Measurements from ENCODE around the gene LCLAT1.

Gene LCLAT1

GRCh38 chr2:30408961-30409387, 38.1 kb upstream of the LCLAT1 start:
- Histone ChIP-seq H3K9me3 (ENCODE audit: control insufficient read depth in 2 of 2, low read length in 2 of 2) (no peaks in the 10 kb centered on the region), H3K4me3 (ENCODE audit: low read length in 2 of 2) (no peak overlapping the region), H3K9ac (ENCODE audit: low read depth in 1 of 2, low read length in 2 of 2) (no peak overlapping the region), H3K27ac (ENCODE audit: low read depth in 2 of 2, low read length in 2 of 2) (peak overlapping the region; percentile 31 to 56), H3K27me3 (ENCODE audit: control insufficient read depth in 2 of 2, insufficient read depth in 2 of 2, low read length in 2 of 2) (no peaks in the 10 kb centered on the region), H3K36me3 (ENCODE audit: control insufficient read depth in 2 of 2, insufficient read depth in 2 of 2, low read length in 2 of 2) (no peaks in the 10 kb centered on the region), H3K4me1 (ENCODE audit: control insufficient read depth in 2 of 2, insufficient read depth in 2 of 2, low read length in 2 of 2) (peaks cover 10 to 12% of the 10 kb centered on the region in 2 donors)

- Histone ChIP-seq H3K4me3 (ENCODE audit: low read length in 2 of 2) (no peak overlapping the region), H3K36me3 (ENCODE audit: control insufficient read depth in 2 of 2, insufficient read depth in 2 of 2, low read length in 2 of 2) (no peaks in the 10 kb centered on the region), H3K27me3 (ENCODE audit: control insufficient read depth in 2 of 2, insufficient read depth in 2 of 2, low read length in 2 of 2) (no peaks in the 10 kb centered on the region), H3K9me3 (ENCODE audit: control insufficient read depth in 2 of 2, low read length in 2 of 2) (no peaks in the 10 kb centered on the region), H3K4me1 (ENCODE audit: control insufficient read depth in 2 of 2, insufficient read depth in 2 of 2, low read length in 2 of 2) (peaks cover 0 to 4% of the 10 kb centered on the region in 2 donors), H3K27ac (ENCODE audit: low read depth in 2 of 2, low read length in 2 of 2) (no peak overlapping the region), H3K9ac (ENCODE audit: low read depth in 1 of 2, low read length in 2 of 2) (no peak overlapping the region)
Measured at GRCh38 chr2:30410217-30410616, 36.8 kb upstream of the LCLAT1 start.

GRCh38 chr2:30412047-30412683, 34.9 kb upstream of the LCLAT1 start:
- no peaks in the 10 kb centered on the region for H3K27me3 ChIP-seq (ENCODE audit: control insufficient read depth in 2 of 2, insufficient read depth in 2 of 2, low read length in 2 of 2)
- H3K36me3 ChIP-seq (ENCODE audit: control insufficient read depth in 2 of 2, insufficient read depth in 2 of 2, low read length in 2 of 2) = no peaks in the 10 kb centered on the region
- no peaks in the 10 kb centered on the region for H3K9me3 ChIP-seq (ENCODE audit: control insufficient read depth in 2 of 2, low read length in 2 of 2)
- no peak overlapping the region for H3K9ac ChIP-seq (ENCODE audit: low read depth in 1 of 2, low read length in 2 of 2)
- H3K4me1 ChIP-seq (ENCODE audit: control insufficient read depth in 2 of 2, insufficient read depth in 2 of 2, low read length in 2 of 2) = peaks cover 0 to 4% of the 10 kb centered on the region in 2 donors
- no peak overlapping the region for H3K4me3 ChIP-seq (ENCODE audit: low read length in 2 of 2)
- H3K27ac ChIP-seq (ENCODE audit: low read depth in 2 of 2, low read length in 2 of 2) = peak overlapping the region; percentile 47 to 48

GRCh38 chr2:30412684-30413570, 34.1 kb upstream of the LCLAT1 start:
- peak overlapping the region; percentile 47 to 48 for H3K27ac ChIP-seq (ENCODE audit: low read depth in 2 of 2, low read length in 2 of 2)

GRCh38 chr2:30414961-30415360, 32.1 kb upstream of the LCLAT1 start:
- H3K27ac ChIP-seq (ENCODE audit: low read depth in 2 of 2, low read length in 2 of 2) = no peak overlapping the region

More at GRCh38 chr2:30412684-30413570, 34.1 kb upstream of the LCLAT1 start:
- H3K9me3 ChIP-seq (ENCODE audit: control insufficient read depth in 2 of 2, low read length in 2 of 2) = no peaks in the 10 kb centered on the region
- H3K4me1 ChIP-seq (ENCODE audit: control insufficient read depth in 2 of 2, insufficient read depth in 2 of 2, low read length in 2 of 2) = peaks cover 0 to 4% of the 10 kb centered on the region in 2 donors
- H3K36me3 ChIP-seq (ENCODE audit: control insufficient read depth in 2 of 2, insufficient read depth in 2 of 2, low read length in 2 of 2) = no peaks in the 10 kb centered on the region
- no peaks in the 10 kb centered on the region for H3K27me3 ChIP-seq (ENCODE audit: control insufficient read depth in 2 of 2, insufficient read depth in 2 of 2, low read length in 2 of 2)
- H3K9ac ChIP-seq (ENCODE audit: low read depth in 1 of 2, low read length in 2 of 2) = no peak overlapping the region
- no peak overlapping the region for H3K4me3 ChIP-seq (ENCODE audit: low read length in 2 of 2)

GRCh38 chr2:30417253-30417652, 29.8 kb upstream of the LCLAT1 start:
- Histone ChIP-seq H3K9me3 (ENCODE audit: control insufficient read depth in 2 of 2, low read length in 2 of 2) (no peaks in the 10 kb centered on the region), H3K4me1 (ENCODE audit: control insufficient read depth in 2 of 2, insufficient read depth in 2 of 2, low read length in 2 of 2) (peaks cover under 1 to 4% of the 10 kb centered on the region in 2 donors), H3K9ac (ENCODE audit: low read depth in 1 of 2, low read length in 2 of 2) (no peak overlapping the region), H3K27ac (ENCODE audit: low read depth in 2 of 2, low read length in 2 of 2) (peak overlapping the region in 1 of 2 donors; percentile 41), H3K4me3 (ENCODE audit: low read length in 2 of 2) (no peak overlapping the region), H3K27me3 (ENCODE audit: control insufficient read depth in 2 of 2, insufficient read depth in 2 of 2, low read length in 2 of 2) (no peaks in the 10 kb centered on the region), H3K36me3 (ENCODE audit: control insufficient read depth in 2 of 2, insufficient read depth in 2 of 2, low read length in 2 of 2) (no peaks in the 10 kb centered on the region)

More at GRCh38 chr2:30414961-30415360, 32.1 kb upstream of the LCLAT1 start:
- H3K4me3 ChIP-seq (ENCODE audit: low read length in 2 of 2) = no peak overlapping the region
- no peak overlapping the region for H3K9ac ChIP-seq (ENCODE audit: low read depth in 1 of 2, low read length in 2 of 2)
- no peaks in the 10 kb centered on the region for H3K36me3 ChIP-seq (ENCODE audit: control insufficient read depth in 2 of 2, insufficient read depth in 2 of 2, low read length in 2 of 2)
- H3K27me3 ChIP-seq (ENCODE audit: control insufficient read depth in 2 of 2, insufficient read depth in 2 of 2, low read length in 2 of 2) = no peaks in the 10 kb centered on the region
- H3K9me3 ChIP-seq (ENCODE audit: control insufficient read depth in 2 of 2, low read length in 2 of 2) = no peaks in the 10 kb centered on the region
- no peaks in the 10 kb centered on the region for H3K4me1 ChIP-seq (ENCODE audit: control insufficient read depth in 2 of 2, insufficient read depth in 2 of 2, low read length in 2 of 2)

- Histone ChIP-seq H3K27me3 (ENCODE audit: control insufficient read depth in 2 of 2, insufficient read depth in 2 of 2, low read length in 2 of 2) (no peaks in the 10 kb centered on the region), H3K9ac (ENCODE audit: low read depth in 1 of 2, low read length in 2 of 2) (no peak overlapping the region), H3K27ac (ENCODE audit: low read depth in 2 of 2, low read length in 2 of 2) (peak overlapping the region in 1 of 2 donors; percentile 13), H3K9me3 (ENCODE audit: control insufficient read depth in 2 of 2, low read length in 2 of 2) (no peaks in the 10 kb centered on the region), H3K4me3 (ENCODE audit: low read length in 2 of 2) (no peak overlapping the region), H3K4me1 (ENCODE audit: control insufficient read depth in 2 of 2, insufficient read depth in 2 of 2, low read length in 2 of 2) (peaks cover 2 to 9% of the 10 kb centered on the region in 2 donors), H3K36me3 (ENCODE audit: control insufficient read depth in 2 of 2, insufficient read depth in 2 of 2, low read length in 2 of 2) (no peaks in the 10 kb centered on the region)
Measured at GRCh38 chr2:30421026-30421603, 25.9 kb upstream of the LCLAT1 start.

- H3K4me1 ChIP-seq (ENCODE audit: control insufficient read depth in 2 of 2, insufficient read depth in 2 of 2, low read length in 2 of 2) = peaks cover 2 to 9% of the 10 kb centered on the region in 2 donors
Measured at GRCh38 chr2:30421604-30422443, 25.2 kb upstream of the LCLAT1 start.

GRCh38 chr2:30422444-30423040, 24.5 kb upstream of the LCLAT1 start:
- Histone ChIP-seq H3K9ac (ENCODE audit: low read depth in 1 of 2, low read length in 2 of 2) (peak overlapping the region in 1 of 2 donors; percentile 13), H3K9me3 (ENCODE audit: control insufficient read depth in 2 of 2, low read length in 2 of 2) (no peaks in the 10 kb centered on the region), H3K27me3 (ENCODE audit: control insufficient read depth in 2 of 2, insufficient read depth in 2 of 2, low read length in 2 of 2) (no peaks in the 10 kb centered on the region), H3K4me1 (ENCODE audit: control insufficient read depth in 2 of 2, insufficient read depth in 2 of 2, low read length in 2 of 2) (peaks cover 2 to 9% of the 10 kb centered on the region in 2 donors), H3K4me3 (ENCODE audit: low read length in 2 of 2) (no peak overlapping the region), H3K27ac (ENCODE audit: low read depth in 2 of 2, low read length in 2 of 2) (peak overlapping the region; percentile 13 to 27), H3K36me3 (ENCODE audit: control insufficient read depth in 2 of 2, insufficient read depth in 2 of 2, low read length in 2 of 2) (no peaks in the 10 kb centered on the region)

More at GRCh38 chr2:30421604-30422443, 25.2 kb upstream of the LCLAT1 start:
- Histone ChIP-seq H3K36me3 (ENCODE audit: control insufficient read depth in 2 of 2, insufficient read depth in 2 of 2, low read length in 2 of 2) (no peaks in the 10 kb centered on the region), H3K27ac (ENCODE audit: low read depth in 2 of 2, low read length in 2 of 2) (peak overlapping the region; percentile 13 to 27), H3K27me3 (ENCODE audit: control insufficient read depth in 2 of 2, insufficient read depth in 2 of 2, low read length in 2 of 2) (no peaks in the 10 kb centered on the region), H3K4me3 (ENCODE audit: low read length in 2 of 2) (no peak overlapping the region), H3K9ac (ENCODE audit: low read depth in 1 of 2, low read length in 2 of 2) (peak overlapping the region in 1 of 2 donors; percentile 13), H3K9me3 (ENCODE audit: control insufficient read depth in 2 of 2, low read length in 2 of 2) (no peaks in the 10 kb centered on the region)
